ENCODE results near the gene AMDHD1. TPM values are rescaled to one million over a fixed set of nuclear protein-coding genes. Genes with fewer than 3 reads are reported as not detected.

AMDHD1 gene
- total RNA-seq, 1 donor from 2014 or later, result not detected

- DNase-seq (ENCODE audit: low spot score in 2 of 2, unreplicated experiment in 2 of 2), result no peak
- no peaks in the 10 kb centered on the region for H3K9me3 Mint-ChIP-seq
- peaks cover 4% of the 10 kb centered on the region for H3K4me1 Mint-ChIP-seq
- H3K4me3 Mint-ChIP-seq, result no peak overlapping the region
- H3K27ac Mint-ChIP-seq, result no peak overlapping the region
- H3K27me3 Mint-ChIP-seq (ENCODE audit: low read depth), result peaks cover 9% of the 10 kb centered on the region
- H3K36me3 Mint-ChIP-seq, result no peaks in the 10 kb centered on the region
- no peak for TF ChIP-seq CTCF (IDR thresholded peaks at IDR 0.05; ENCODE audit: unreplicated experiment)
Observed at GRCh38 chr12:95994476-95994875, 51.3 kb downstream of the AMDHD1 start.

DNA sequence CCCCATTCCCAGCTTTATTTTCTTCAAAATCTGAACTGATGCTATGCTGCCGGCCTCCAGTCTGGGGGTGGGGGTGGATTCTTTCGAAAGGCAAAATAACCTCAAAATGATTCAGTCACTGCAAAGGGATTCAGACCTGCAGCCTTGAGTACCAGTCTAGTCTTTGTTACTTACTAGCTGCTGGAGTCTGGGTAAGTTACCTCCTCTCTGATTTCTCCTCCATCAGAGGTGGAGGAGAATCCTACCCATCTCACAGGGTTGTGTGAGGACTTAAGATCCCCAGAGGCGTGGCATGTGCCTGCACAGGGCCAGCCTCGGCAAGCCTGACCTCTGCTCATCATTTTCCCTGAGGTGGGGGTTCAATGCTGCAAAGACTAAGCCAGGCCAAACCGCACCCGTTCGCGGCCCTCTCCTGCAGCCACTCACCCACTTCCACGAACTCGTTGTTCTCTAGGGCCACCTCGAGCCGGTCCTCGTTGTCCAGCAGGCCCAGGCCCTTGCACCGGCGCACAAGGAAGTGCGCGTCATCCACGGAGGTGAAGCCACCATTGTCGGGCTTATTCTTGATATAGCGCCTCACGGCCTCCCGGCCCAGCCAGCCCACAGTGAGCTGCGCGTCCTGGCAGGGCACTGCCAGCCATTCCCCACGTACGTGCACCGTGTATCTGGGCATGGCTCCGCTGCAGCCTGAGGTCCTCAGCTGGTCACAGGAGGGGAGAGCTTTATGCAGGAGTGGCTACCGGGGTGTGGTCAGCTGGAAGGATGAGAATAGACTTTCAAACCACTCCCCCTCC is 52.3 kb downstream of the AMDHD1 start:
- no peak overlapping the region for H3K4me3 Mint-ChIP-seq
- peaks cover 3% of the 10 kb centered on the region for H3K36me3 Mint-ChIP-seq
- H3K27me3 Mint-ChIP-seq (ENCODE audit: low read depth), result peaks cover 9% of the 10 kb centered on the region
- DNase-seq (ENCODE audit: low spot score in 2 of 2, unreplicated experiment in 2 of 2), result no peak
- no peak overlapping the region for H3K27ac Mint-ChIP-seq
- H3K9me3 Mint-ChIP-seq, result no peaks in the 10 kb centered on the region
- TF ChIP-seq CTCF (IDR thresholded peaks at IDR 0.05; ENCODE audit: unreplicated experiment), result no peak
- peaks cover 4% of the 10 kb centered on the region for H3K4me1 Mint-ChIP-seq

DNA sequence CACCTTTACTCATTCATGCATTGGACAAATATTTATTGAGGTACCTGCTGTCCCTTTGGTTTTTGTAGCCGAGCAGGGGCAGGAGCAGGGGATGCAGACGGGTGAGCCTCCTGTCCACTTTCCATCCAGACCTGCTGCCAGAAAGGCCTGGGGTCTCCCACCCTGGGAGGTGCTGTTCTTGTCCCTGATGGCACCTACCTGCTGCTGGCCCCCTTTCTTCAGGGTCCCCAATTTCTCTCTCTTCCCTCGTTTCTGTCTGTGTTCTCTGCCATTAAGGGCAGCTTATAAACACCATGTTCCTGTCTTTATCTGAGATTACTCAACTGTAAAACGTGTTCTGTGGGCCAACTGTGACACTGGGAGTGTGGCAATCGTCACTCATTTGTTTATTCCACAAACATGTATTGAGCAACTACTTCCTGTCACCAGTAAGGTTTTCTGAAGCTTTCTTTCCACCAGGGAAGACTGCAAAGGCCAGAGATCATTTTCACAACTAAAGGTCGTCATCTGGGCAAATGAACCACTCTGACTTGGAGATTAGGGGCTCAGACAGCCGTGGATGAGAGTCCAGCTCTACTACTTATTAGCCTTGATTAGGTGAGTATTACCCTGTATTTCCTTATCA is 53.0 kb downstream of the AMDHD1 start, which contains the start of gene HAL:
Gene HAL, minus strand, starts transcription at position 311 of the 625 bp plus-strand sequence. CDS start 434 bp downstream, outside the sequence.
- Mint-ChIP-seq H3K36me3 (peaks cover 3% of the 10 kb centered on the region), H3K27ac (no peak within 1 kb of the TSS), H3K9me3 (no peaks in the 10 kb centered on the region), H3K4me1 (peaks cover 4% of the 10 kb centered on the region), H3K4me3 (no peak within 1 kb of the TSS), H3K27me3 (ENCODE audit: low read depth) (peaks cover 7% of the 10 kb centered on the region)
- DNase-seq (ENCODE audit: low spot score in 2 of 2, unreplicated experiment in 2 of 2), result no peak
- TF ChIP-seq CTCF (IDR thresholded peaks at IDR 0.05; ENCODE audit: unreplicated experiment), result no peak

- Mint-ChIP-seq H3K27me3 (ENCODE audit: low read depth) (peaks cover 7% of the 10 kb centered on the region), H3K9me3 (no peaks in the 10 kb centered on the region), H3K36me3 (peaks cover 3% of the 10 kb centered on the region), H3K27ac (no peak overlapping the region), H3K4me1 (peaks cover 4% of the 10 kb centered on the region), H3K4me3 (no peak overlapping the region)
- TF ChIP-seq CTCF (IDR thresholded peaks at IDR 0.05; ENCODE audit: unreplicated experiment), result no peak
- no peak for DNase-seq (ENCODE audit: low spot score in 2 of 2, unreplicated experiment in 2 of 2)
Observed at GRCh38 chr12:95997276-95997675, 54.1 kb downstream of the AMDHD1 start.

DNA sequence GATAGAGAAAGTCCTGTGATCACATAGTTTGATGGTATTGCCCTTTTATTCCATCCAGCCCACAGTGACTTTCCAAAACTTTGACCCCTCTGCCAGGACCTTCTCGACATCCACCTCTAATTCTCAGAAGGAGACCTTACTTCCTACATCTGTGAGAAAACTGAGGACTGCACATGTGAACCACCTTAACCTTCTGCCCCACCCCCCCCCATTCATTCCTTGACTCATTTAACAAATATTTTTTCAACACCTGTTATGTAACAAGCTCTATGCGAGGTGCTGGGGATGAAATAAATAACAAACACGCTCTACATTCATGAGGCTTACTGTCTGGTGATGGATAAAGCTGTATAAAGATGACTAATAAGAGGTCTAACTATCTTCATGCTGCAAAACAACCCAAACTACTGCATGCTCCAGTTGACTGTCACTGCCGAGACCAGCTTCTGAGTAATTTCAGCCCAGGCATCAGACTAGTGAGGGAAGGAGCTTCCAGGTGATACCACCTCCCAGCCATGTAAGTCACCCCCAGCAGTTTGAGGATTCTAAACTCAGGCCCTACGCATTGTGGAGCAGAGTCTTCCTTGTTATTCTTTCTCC is 54.9 kb downstream of the AMDHD1 start:
- Mint-ChIP-seq H3K27me3 (ENCODE audit: low read depth) (peaks cover 2% of the 10 kb centered on the region), H3K27ac (no peak overlapping the region), H3K36me3 (peaks cover 6% of the 10 kb centered on the region), H3K9me3 (no peaks in the 10 kb centered on the region), H3K4me1 (peaks cover 4% of the 10 kb centered on the region), H3K4me3 (no peak overlapping the region)
- no peak for DNase-seq (ENCODE audit: low spot score in 2 of 2, unreplicated experiment in 2 of 2)
- TF ChIP-seq CTCF (IDR thresholded peaks at IDR 0.05; ENCODE audit: unreplicated experiment), result no peak

Data from mesothelial cell of epicardium (in vitro differentiated cells).